T-helper 2 cell treated with Interferon-gamma antibody and Interleukin-4, amounts not matched to agents 100 ng/mL and 5 ng/mL, for 36 hours (primary cell): Measurements from ENCODE around the gene KIAA0040. TPM values are rescaled to one million over a fixed set of nuclear protein-coding genes. Genes with fewer than 3 reads are reported as not detected.

Experiments used
- intact Hi-C: fragments of 100-400 bp; cut with micrococcal nuclease; formaldehyde crosslinking; loops from one replicate; pipeline ENCODE4 v1.15.1; 2023
- total RNA-seq: library from RNA; stranded (reverse); gene quantifications from 2 replicates; pipeline ENCODE4 v1.2.3, GENCODE V29; 2022

The KIAA0040 gene
- total RNA-seq = 88.2 and 90.1 TPM in 2 replicates

DNA sequence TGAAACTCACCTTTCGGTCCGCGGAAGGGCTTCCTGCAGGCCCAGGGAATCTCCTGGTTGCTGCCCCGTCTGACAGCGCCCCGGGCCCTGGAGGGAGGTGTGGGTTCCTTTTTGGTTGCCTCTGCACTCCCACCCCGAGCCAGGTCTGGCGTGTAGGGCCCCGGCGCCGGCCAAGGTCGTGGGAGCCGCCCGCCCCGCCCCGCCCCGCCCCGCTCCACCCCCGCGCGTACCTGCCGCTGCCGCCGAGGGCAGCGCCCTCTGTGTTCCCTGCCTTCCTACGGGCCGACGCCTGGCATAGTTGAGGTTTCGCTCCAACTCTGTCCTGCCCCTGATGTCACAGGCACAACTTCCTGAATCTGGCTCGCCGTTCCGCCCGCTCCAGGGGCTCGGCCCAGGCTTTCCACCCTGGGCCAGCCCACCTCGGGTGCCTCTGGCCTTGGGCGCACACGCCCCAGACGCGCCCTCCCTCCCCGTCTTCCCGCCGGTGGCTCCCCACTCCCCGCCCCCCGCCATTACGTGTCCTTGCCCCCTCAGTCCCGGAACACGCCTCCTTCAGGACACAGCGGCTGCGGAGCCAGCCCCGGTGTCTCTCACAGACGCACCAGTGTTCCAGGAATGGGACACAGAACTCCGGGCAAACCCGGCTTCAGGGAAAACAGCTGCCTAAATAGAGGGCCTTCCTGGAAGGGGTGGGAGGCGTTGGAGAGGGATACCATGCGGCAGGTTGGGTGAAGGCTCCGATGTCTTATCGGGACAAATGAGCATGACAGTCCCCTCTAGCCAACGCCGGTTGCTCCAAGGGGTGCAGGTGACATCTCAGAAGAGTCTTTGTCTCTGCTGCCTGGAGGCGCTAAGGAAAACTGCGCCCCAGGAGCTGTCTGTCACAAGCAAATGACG is at the start of gene KIAA0040:
KIAA0040 (minus strand) TSS at position 147 of the 897 bp plus-strand sequence. CDS start 31,763 bp downstream, outside the sequence.
- intact Hi-C loops = loop anchor here (1.0 to 10.0 kb wide), 2 partner anchors 18 to 1012 kb away; partner anchors contain the start of gene COP1

DNA sequence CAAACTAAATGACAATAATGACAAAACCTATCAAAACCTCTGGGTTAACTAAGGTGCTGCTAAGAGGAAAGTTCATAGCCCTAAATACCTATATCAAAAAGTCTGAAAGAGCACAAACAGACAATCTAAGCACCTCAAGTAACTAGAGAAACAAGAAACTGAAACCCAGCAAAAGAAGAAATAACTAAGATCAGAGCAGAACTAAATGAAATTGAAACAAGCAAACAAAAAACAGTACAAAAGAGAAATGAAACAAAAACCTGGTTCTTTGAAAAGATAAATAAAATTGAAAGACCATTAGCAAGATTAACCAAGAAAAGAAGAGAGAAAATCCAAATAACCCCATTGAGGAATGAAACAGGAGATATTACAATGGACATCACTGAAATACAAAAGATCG is 44.8 kb upstream of the KIAA0040 start:
- intact Hi-C loops = loop anchor here (10.0 kb wide), 1 partner anchor 53 kb away; no protein-coding TSS in a partner anchor

DNA sequence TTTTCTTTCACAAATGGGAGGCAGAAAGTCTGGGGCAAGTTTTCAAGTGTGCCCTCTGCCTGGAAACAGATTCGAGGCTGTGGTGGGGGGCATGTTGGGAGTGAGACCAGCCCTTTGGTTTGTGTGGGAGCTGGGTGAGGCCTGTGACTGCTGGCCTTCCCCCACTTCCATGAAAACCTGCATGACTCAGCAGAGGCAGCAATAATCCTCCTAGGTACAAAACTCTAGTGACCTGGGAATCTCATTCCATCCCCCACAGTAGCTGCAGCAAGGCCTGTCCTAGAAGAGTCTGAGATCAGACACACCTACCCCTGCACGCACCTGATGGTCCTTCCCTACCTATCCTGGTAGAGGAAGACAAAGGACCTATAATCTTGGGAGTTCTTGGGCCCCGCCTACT is 42.1 kb upstream of the KIAA0040 start:
- intact Hi-C loops = loop anchor here (2.0 to 10.0 kb wide), 2 partner anchors 22 to 50 kb away; no protein-coding TSS in a partner anchor

DNA sequence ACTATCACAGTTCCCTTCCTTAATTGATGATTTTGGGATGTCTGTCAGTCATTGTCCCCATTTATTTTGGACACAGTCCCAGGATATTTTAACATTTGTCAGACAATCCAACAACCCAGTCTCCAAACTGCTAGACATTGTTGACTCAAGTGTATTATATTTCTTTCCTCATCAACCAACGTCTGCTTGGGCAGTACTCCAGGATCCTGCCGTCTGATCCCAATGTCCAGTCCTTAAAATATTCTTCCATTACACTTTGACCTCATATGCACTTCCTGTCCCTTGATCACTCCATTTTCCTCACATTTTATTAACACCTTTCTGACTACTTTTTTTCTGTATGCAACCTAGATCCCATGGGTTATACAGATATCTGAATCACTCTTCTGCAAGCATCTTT is 39.8 kb upstream of the KIAA0040 start:
- intact Hi-C loops = loop anchor here (10.0 kb wide), 1 partner anchor 48 kb away; no protein-coding TSS in a partner anchor

DNA sequence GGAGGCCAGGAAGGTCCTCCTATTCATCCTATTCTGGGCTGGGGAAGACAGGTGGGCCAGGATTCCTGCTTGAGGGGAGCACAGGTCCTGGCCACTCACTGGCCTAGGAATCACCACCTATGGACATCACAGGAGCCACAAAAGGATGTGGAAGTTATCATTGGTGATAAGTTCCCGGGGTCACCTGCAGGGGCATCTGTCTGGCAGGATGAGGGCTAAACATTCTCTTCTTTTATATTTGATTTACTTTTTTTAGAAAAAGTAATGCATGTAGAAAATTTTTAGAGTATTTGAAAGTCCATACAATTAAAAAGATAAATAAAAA is 33.2 kb upstream of the KIAA0040 start:
- intact Hi-C loops = no loop called here

DNA sequence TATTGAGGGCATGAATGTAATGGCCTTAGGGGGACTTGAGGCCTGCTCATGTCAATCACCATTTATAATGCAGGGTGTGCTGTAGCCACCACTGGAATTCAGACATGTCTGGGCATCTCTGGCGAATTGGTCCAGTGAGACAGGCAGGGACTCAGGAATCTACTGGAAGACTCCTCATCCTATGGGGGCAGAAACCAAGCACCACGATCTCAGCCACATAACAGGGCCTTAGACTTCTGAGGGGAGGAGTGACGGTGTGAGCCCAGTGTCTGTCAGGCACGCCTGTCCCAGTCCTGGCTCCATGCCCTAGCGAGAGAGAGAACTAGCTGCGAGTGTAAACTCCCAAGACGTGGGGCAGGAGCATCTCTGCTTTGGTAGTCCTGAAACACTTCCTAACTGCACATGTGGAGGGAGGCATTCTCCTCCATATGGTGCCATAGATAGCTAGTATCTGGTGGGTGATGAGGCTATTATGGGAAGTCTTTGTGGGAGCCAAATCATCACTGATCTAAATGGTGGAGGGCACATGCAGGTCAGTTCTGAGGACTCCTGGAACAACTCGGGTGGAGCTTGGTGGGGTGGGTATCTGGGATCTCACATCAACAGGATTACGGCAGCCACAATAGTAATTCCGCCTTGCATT is 29.8 kb upstream of the KIAA0040 start:
- intact Hi-C loops = no loop called here

DNA sequence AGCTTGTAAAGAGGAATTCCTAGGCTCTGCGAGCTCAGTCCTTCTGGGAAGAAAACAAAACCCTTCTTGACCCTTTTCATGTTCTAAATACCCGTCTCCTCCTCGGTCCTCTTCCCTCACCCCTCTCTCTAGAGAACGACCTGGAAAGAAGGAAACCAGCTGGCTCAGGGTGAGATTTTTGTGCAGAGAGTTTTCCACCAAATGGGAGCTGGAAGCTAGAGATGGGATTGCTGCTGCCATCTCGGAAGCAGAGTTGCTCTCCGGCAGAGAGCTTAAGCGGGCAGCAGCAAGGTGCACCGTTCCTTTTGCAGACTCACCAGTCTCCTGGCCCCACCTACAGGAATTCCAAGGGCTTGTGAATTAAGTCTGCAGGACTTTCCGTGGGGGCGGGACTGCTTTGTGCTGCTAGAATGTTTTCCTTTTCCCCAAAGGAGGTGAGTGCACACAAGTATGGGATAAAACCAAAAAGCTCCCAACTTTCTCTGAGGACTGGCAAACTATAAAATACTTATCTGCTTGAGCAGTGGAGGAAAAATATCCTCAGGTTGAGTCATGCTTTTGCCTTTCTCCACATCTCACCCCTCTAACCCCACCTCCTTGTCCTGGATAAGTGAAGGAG is 29.1 kb upstream of the KIAA0040 start:
- intact Hi-C loops = no loop called here

DNA sequence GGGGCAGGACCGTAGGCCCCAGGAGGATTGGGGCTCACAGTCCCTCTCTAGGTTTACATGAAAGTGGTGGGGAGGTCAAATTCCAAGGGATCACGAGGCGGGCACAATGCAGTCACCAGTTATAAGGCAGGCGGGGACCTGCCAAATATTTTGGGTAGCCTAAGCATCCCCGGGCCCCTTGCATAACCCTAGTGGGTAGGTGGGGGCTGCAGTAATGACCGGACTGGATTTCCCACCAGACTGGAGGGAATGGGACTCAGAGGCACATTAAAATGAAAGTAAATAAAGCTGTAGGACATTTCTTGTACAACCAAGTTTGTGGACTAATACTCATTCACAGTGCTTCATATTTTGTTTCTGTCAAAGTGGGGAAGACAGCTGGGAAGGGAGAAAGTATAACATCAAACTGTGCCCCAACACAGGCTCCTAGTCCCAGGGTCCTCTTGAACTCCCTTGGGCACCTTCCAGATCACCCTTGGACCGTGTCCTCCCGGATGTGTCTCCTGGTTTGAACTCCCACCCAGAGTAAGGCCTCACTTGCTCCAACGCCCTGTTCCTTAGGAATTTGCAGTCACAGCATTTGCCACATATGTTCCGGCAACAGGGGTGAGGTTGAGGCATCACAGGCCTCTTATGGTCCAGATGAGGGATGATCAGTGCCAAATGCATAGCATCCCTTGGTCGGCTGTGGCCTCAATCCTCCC is 28.4 kb upstream of the KIAA0040 start:
- intact Hi-C loops = no loop called here

DNA sequence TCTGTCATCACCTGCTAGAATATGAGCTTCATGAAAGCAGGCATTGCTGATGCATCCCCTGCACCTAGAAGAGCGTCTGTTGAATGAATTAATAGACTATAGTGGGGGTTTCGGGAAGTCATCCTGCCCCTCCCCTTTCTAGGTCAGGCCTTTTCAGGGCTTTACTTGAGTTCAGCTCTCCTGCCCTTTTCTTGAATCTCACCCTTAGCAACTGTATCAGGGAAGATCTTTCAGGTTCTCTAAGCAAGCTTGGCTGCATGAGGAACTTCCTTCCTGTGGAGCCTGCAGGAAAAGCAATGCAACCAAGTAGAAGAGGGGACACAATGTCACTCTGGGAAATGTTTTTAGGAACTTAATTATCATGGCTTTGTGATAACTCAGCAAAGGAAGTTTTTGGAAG is 27.2 kb upstream of the KIAA0040 start:
- intact Hi-C loops = no loop called here

DNA sequence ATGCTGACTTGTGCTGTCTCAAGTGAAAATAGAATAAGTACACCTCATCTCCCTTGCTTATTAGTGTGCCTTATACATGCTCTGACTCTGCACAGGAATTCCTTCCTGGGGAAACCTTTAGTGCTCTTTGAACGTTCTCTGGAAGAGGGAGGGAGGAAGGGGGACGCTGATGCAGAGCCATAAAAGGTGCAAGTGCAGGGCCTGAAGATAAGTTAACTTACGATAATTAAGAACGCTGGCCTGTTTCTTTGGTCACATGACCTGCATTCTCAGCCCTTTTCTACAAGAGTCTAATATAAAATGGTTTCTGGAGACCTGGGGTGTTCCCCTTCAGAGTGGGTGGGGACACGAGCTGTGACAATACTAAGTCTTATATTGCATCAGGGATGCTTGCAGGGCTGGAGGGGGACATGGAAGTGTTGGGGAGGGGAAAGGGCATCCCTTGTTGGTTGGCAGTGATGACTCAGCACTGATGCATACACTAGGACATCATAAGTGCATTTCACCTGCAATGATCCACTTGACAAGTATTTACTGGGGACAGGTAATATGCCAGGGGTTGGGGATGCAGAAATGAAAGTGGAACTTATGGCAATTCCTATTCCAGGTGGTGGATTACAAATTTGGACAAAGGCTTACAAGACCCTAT is 26.3 kb upstream of the KIAA0040 start:
- intact Hi-C loops = no loop called here

DNA sequence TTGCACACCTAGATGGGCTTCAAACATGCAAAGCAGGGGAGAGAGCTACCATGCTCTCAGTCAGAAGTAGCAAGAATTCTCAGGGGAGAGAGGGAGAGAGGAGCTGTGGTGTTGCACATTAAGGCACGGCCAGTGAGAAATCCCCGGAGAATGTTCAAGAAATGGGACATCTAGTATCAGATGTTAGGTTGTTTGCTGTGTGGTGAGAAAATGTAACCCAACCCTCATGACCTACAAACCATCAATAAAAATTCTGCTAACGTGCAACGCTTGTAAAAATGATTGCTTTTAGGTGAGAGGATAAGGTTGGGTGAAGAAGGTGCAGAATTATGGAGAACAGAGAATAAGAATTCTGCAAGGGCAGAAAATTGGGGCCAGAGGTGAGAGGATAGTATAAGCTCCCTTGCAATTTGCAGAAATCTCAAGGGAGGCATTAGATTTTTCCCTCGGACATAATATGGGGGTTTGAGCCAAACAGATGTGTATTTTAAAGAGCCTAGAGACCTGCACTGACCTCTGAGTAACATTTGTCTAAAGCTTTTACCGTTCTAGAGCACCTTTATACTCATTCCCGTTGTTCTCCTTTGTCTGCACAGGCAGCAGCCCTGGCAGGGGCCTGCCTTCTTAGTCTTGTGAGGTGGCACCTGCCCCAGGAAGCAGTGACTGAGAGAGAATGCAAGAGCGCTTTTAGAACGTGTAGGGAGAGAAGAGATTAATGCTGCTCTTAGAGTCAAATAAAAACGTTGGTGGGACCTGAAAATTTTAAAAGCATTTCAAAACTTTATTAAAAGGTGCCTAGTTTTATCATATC is 25.4 kb upstream of the KIAA0040 start:
- intact Hi-C loops = no loop called here

DNA sequence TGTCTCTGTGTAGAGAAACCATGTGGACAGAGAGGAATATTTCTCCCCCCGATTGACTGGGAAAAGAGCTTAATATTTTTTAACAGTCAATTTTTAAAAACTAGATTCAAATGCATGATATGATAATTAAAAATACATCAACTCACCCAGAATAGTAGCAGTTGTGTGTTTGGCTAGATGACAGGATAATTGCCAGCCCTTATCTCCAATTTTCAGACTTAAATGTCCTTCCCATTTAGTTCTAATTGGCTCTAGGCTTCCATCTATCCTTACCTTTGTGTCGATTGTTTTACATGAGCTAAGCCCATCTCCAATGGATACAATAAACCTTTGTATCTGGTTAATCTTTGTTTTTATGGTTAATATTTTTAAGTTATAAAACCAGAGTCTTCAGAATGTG is 23.9 kb upstream of the KIAA0040 start:
- intact Hi-C loops = no loop called here

DNA sequence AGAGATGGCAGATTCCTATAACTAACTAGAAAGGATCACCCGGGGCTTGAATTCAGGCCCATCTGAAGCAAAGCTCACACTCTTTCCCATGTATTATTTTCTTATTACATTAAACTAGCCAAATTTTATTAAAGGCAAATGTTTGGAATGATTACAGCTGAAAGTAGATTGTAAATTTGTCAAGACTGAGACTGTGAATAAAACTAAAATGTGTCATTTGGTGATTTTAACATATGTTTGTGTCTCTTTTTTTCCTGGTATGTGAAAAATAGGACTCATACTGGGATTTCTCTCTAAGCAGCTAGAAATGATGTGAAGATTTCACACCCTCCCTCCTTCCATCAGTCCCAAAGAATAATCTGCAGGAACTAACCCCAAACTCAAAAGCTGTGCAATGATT is 19.1 kb upstream of the KIAA0040 start:
- intact Hi-C loops = loop anchor here (1.0 to 2.0 kb wide), 2 partner anchors 19 to 23 kb away; partner anchors contain the start of gene KIAA0040

DNA sequence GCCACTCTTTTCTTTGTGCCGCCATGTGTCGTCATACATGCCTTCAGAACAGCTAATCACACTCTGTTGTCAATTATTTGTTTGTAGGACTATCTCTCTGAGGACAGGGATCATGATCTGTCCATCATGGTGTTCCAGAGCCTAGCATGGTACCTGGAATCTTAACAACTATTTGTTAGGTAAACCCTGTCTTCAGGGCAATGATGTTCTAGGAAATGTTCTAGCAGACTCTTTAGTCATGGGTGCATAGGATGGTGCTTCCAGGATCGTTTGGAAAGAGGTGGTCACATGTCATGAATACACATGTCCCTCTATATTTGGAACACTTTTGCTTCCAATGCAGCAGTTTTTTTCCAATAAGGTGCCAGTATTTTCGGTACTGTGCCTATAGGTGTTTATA is 18.2 kb upstream of the KIAA0040 start:
- intact Hi-C loops = loop anchor here (1.0 kb wide), 1 partner anchor 18 kb away; the partner anchor contains the start of gene KIAA0040

DNA sequence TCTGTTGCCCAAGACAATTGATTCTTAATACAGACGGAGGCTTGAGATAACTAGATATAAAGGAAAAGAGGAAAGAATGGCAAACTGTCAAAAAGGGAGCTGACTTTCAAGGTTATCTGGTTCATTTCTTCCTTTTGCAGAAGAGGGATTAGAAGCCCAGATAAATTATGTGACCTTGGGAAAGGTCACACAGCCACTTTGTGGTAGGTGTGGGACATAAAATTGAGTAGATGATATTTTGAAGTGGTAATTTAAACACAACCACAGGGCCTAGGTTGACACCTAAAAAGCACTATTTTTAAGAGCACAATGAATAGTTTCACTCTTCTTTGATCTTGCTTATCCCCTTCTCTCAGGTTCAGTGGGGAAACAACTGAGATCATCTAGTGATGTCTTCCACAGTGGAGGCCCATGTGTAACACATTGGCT is 16.9 kb upstream of the KIAA0040 start:
- intact Hi-C loops = no loop called here

DNA sequence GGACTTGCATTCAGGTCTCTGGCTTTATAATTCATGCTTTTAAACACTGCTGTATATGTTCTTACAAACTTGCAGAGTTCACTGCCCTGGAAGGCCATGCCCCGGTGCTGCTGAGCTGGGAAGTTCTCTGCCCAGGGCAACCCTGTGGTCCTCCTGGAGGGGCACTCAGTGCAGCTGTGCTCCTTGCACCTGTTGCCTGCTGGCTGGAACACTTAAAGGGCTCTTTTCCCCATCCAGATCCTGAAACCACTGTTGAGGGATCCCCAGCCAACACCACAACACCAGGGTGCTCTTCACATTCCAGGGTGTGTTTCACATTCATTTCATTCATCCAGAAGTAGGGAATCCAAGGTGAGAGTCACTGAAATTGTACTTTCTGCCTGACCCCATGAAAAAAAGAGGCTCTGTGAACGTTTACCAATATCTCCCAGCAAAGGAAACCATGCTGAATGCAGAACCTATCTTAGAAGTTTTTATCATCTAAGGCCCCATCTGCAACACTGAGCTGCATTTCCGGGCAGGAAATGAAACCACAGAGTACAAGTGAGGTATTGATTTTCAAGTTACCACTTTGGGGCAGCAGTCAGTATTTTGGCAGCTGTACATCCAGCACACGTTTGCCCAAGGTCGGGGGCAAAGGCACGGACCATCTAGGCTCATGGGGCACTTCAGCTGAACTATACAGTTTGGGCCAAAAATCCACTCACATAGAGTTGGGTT is 16.4 kb upstream of the KIAA0040 start:
- intact Hi-C loops = no loop called here

DNA sequence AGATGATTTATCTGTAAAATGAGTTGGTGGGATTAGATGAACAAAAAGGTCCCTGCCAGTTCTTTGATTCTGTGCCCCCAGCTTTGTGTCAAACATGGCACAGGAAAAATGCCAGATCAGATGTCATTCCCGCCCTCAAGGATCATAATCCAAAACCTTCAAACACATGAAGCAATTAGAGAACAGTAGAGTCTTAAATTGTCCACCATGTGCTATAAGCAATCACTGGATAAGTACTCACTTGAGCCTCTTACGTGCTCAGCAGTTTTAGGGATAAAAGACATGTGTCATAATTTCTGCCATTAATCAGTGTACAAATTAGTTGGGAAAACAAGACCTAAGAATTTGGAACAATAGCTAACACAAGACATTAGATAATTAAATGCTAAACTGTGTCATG is 15.4 kb upstream of the KIAA0040 start:
- intact Hi-C loops = no loop called here

DNA sequence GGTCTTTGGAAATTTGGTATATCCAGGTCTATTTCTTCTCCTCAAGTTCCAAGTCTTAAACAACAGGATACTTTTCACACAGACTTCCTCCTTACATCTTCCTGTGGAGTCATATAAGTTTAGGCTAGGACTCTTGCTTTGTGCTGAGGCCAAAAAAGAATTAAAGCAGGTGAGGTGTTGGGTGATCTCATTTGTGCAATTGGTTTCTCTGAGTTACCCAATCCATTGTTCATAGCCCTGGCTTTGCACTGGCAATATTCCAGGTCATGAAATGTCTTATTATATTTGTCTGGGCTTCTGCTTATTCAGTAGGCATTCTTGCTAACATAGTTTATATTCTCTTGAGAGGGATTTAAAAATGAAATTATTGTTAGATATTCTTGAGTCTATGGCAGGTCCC is 14.1 kb upstream of the KIAA0040 start:
- intact Hi-C loops = no loop called here

DNA sequence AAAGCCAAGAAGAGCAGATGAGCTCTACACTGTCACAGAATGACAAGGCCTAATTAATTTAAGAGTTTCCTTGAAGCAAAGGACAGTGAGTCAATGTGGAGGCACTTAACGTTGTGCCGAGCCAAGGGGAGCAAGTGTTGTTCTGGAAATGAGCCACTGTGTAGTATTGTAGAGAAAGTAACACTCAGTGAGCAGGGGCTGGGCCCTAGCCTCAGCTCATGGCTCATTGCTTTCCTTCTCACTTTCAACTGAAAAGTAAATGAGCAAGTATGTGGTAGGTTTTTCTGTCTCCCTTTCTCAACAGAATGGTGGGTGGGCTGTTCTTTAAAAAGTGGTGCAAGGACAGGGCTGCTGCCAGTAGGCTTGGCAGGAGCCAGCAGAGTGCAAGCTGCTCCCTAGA is 11.8 kb upstream of the KIAA0040 start:
- intact Hi-C loops = no loop called here
